MM.1S (cell line): ENCODE data around the gene GARS1.

ENCODE experiments used
- EZH2 ChIP-seq: fragments of 300-600 bp; sonication (generic); optimal IDR thresholded peaks from 2 replicates; pipeline ENCODE3; 2017; ENCODE audit warnings: low read depth, mild to moderate bottlenecking, antibody characterized with exemption, low read length, mixed read lengths
- EZH2phosphoT487 ChIP-seq: fragments of 300-600 bp; sonication (generic); IDR thresholded peaks from 2 replicates; pipeline ENCODE4 v1.6.1; 2018; ENCODE audit warnings: antibody characterized with exemption, low read length
- TF ChIP-seq, protein P1 (sequence below): fragments of 300-600 bp; sonication (generic); IDR thresholded peaks from 2 replicates; pipeline ENCODE4 v1.5.1; 2016; ENCODE audit warnings: antibody characterized with exemption, low read length, mixed read lengths

GRCh38 chr7:30553141-30553540 lies 41.5 kb upstream of the GARS1 start:
- no peak for TF ChIP-seq EZH2
- TF ChIP-seq, protein P1, sequence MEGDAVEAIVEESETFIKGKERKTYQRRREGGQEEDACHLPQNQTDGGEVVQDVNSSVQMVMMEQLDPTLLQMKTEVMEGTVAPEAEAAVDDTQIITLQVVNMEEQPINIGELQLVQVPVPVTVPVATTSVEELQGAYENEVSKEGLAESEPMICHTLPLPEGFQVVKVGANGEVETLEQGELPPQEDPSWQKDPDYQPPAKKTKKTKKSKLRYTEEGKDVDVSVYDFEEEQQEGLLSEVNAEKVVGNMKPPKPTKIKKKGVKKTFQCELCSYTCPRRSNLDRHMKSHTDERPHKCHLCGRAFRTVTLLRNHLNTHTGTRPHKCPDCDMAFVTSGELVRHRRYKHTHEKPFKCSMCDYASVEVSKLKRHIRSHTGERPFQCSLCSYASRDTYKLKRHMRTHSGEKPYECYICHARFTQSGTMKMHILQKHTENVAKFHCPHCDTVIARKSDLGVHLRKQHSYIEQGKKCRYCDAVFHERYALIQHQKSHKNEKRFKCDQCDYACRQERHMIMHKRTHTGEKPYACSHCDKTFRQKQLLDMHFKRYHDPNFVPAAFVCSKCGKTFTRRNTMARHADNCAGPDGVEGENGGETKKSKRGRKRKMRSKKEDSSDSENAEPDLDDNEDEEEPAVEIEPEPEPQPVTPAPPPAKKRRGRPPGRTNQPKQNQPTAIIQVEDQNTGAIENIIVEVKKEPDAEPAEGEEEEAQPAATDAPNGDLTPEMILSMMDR, result no peak
- no peak for TF ChIP-seq EZH2phosphoT487
